Neural progenitor cell (in vitro differentiated cells): ENCODE measurements around the gene SCG5. TPM values are rescaled to one million over a fixed set of nuclear protein-coding genes. Genes with fewer than 3 reads are reported as not detected.

Experiments
- DNase-seq: peaks from one replicate; pipeline ENCODE4 v3.0.0-alpha.2; 2016; ENCODE audit warnings: low spot score
- H2AFZ ChIP-seq: fragments of 200-600 bp; sonication (generic); replicated peaks from 2 replicates; pipeline ENCODE4 v1.6.1; 2016; ENCODE audit warnings: antibody characterized with exemption
- H3F3A ChIP-seq: fragments of 200-600 bp; sonication (generic); 2 replicates; pipeline ENCODE4 v1.6.1; 2016; ENCODE audit warnings: antibody characterized with exemption, low read depth
- H3K27ac ChIP-seq: fragments of 200-600 bp; sonication (generic); 2 replicates; pipeline ENCODE4 v1.5.1; 2016; ENCODE audit warnings: mild to moderate bottlenecking
- H3K27me3 ChIP-seq: fragments of 200-600 bp; sonication (generic); 2 replicates; pipeline ENCODE4 v1.6.1; 2016; ENCODE audit warnings: mild to moderate bottlenecking, moderate library complexity
- H3K36me3 ChIP-seq: fragments of 200-600 bp; sonication (generic); 2 replicates; pipeline ENCODE4 v1.5.1; 2016
- H3K4me1 ChIP-seq: fragments of 200-600 bp; sonication (generic); 2 replicates; pipeline ENCODE4 v1.6.1; 2016; ENCODE audit warnings: mixed run types
- H3K4me2 ChIP-seq: fragments of 200-600 bp; sonication (generic); 2 replicates; pipeline ENCODE4 v1.6.1; 2016
- H3K4me3 ChIP-seq: fragments of 200-600 bp; sonication (generic); 2 replicates; pipeline ENCODE4 v1.5.1; 2016
- H3K79me2 ChIP-seq: fragments of 200-600 bp; sonication (generic); 2 replicates; pipeline ENCODE4 v1.6.1; 2016; ENCODE audit warnings: low read depth
- H3K9ac ChIP-seq: fragments of 200-600 bp; sonication (generic); 2 replicates; pipeline ENCODE4 v1.6.1; 2016
- H3K9me3 ChIP-seq: fragments of 200-600 bp; sonication (generic); 2 replicates; pipeline ENCODE4 v1.5.1; 2016; ENCODE audit warnings: low read depth
- H4K20me1 ChIP-seq: fragments of 200-600 bp; sonication (generic); 2 replicates; pipeline ENCODE4 v1.6.1; 2016; ENCODE audit warnings: low read depth
- H3K27ac Mint-ChIP-seq: 3 replicates; pipeline ENCODE4 v1.8.0; 2021; ENCODE audit warnings: mixed read lengths
- H3K27me3 Mint-ChIP-seq: 2 replicates; pipeline ENCODE4 v1.8.0; 2022; ENCODE audit warnings: low read depth, mild to moderate bottlenecking, inconsistent platforms, moderate library complexity, mixed read lengths; ENCODE audit not compliant: insufficient read depth
- H3K36me3 Mint-ChIP-seq: 3 replicates; pipeline ENCODE4 v1.8.0; 2021; ENCODE audit warnings: mixed read lengths
- H3K4me1 Mint-ChIP-seq: 3 replicates; pipeline ENCODE4 v1.8.0; 2021; ENCODE audit warnings: mixed read lengths
- H3K4me3 Mint-ChIP-seq: 3 replicates; pipeline ENCODE4 v1.8.0; 2021; ENCODE audit warnings: mild to moderate bottlenecking, moderate library complexity, mixed read lengths
- H3K9me3 Mint-ChIP-seq: 3 replicates; pipeline ENCODE4 v1.8.0; 2020; ENCODE audit warnings: mixed read lengths
- CTCF ChIP-seq: fragments of 200-600 bp; sonication (generic); IDR thresholded peaks from 2 replicates; pipeline ENCODE4 v1.5.1; 2017; ENCODE audit warnings: antibody characterized with exemption, mild to moderate bottlenecking
- EZH2 ChIP-seq: fragments of 200-600 bp; sonication (generic); IDR thresholded peaks from 2 replicates; pipeline ENCODE4 v1.6.1; 2017; ENCODE audit warnings: antibody characterized with exemption, mild to moderate bottlenecking, moderate library complexity
- EZH2phosphoT487 ChIP-seq: fragments of 200-600 bp; sonication (generic); IDR thresholded peaks from 2 replicates; pipeline ENCODE4 v1.6.1; 2017; ENCODE audit warnings: antibody characterized with exemption
- total RNA-seq: library from RNA; depleted of rRNA; stranded (reverse); fragments of >200 nt; gene quantifications from 2 replicates; pipeline ENCODE4 v1.2.3, GENCODE V29; 2015; ENCODE audit warnings: low replicate concordance

Gene SCG5
- total RNA-seq, 1 donor from 2014 or later, result 101 TPM

- no peak overlapping the region for H3K4me3 ChIP-seq
- no peak for DNase-seq
- Mint-ChIP-seq H3K4me3 (no peak overlapping the region), H3K36me3 (no peaks in the 10 kb centered on the region), H3K27me3 (no peaks in the 10 kb centered on the region), H3K9me3 (no peaks in the 10 kb centered on the region), H3K4me1 (peaks cover 10% of the 10 kb centered on the region), H3K27ac (no peak overlapping the region)
- peaks cover 3% of the 10 kb centered on the region for H3K79me2 ChIP-seq
- no peaks in the 10 kb centered on the region for H3K4me1 ChIP-seq
- peaks cover 9% of the 10 kb centered on the region for H4K20me1 ChIP-seq
- no peaks in the 10 kb centered on the region for H3K9me3 ChIP-seq
- H3F3A ChIP-seq, result no peaks in the 10 kb centered on the region
- H3K27me3 ChIP-seq, result no peaks in the 10 kb centered on the region
- no peak overlapping the region for H2AFZ ChIP-seq
- H3K27ac ChIP-seq, result no peak overlapping the region
- no peaks in the 10 kb centered on the region for H3K36me3 ChIP-seq
- no peak overlapping the region for H3K4me2 ChIP-seq
- no peak overlapping the region for H3K9ac ChIP-seq
- no peak for TF ChIP-seq CTCF
- no peak for TF ChIP-seq EZH2
- TF ChIP-seq EZH2phosphoT487, result no peak
Measured at GRCh38 chr15:32656496-32656895, 15.0 kb downstream of the SCG5 start.

GRCh38 chr15:32657198-32657883 lies 15.8 kb downstream of the SCG5 start:
- no peaks in the 10 kb centered on the region for H3K9me3 ChIP-seq

GRCh38 chr15:32657941-32658340 lies 16.4 kb downstream of the SCG5 start:
- Histone ChIP-seq H3K36me3 (no peaks in the 10 kb centered on the region), H3K27me3 (no peaks in the 10 kb centered on the region), H3K27ac (no peak overlapping the region), H3K4me2 (no peak overlapping the region), H4K20me1 (peaks cover 3% of the 10 kb centered on the region), H2AFZ (no peak overlapping the region), H3K9ac (no peak overlapping the region), H3K4me1 (no peaks in the 10 kb centered on the region), H3K4me3 (no peak overlapping the region), H3K79me2 (no peaks in the 10 kb centered on the region), H3F3A (no peaks in the 10 kb centered on the region), H3K9me3 (no peaks in the 10 kb centered on the region)
- TF ChIP-seq EZH2 (no peak), EZH2phosphoT487 (no peak), CTCF (no peak)
- Mint-ChIP-seq H3K36me3 (no peaks in the 10 kb centered on the region), H3K4me1 (peaks cover 10% of the 10 kb centered on the region), H3K4me3 (no peak overlapping the region), H3K9me3 (no peaks in the 10 kb centered on the region), H3K27me3 (no peaks in the 10 kb centered on the region), H3K27ac (no peak overlapping the region)
- DNase-seq, result no peak

More at GRCh38 chr15:32657198-32657883, 15.8 kb downstream of the SCG5 start:
- Histone ChIP-seq H3K79me2 (no peaks in the 10 kb centered on the region), H2AFZ (no peak overlapping the region), H3K4me3 (no peak overlapping the region), H3K9ac (no peak overlapping the region), H3K27ac (no peak overlapping the region), H3K36me3 (no peaks in the 10 kb centered on the region), H4K20me1 (peaks cover 3% of the 10 kb centered on the region), H3F3A (no peaks in the 10 kb centered on the region), H3K27me3 (no peaks in the 10 kb centered on the region), H3K4me1 (no peaks in the 10 kb centered on the region), H3K4me2 (no peak overlapping the region)
- H3K4me3 Mint-ChIP-seq, result no peak overlapping the region
- H3K9me3 Mint-ChIP-seq, result no peaks in the 10 kb centered on the region
- no peak for TF ChIP-seq EZH2
- no peak for TF ChIP-seq EZH2phosphoT487
- TF ChIP-seq CTCF, result no peak
- H3K36me3 Mint-ChIP-seq, result no peaks in the 10 kb centered on the region
- H3K4me1 Mint-ChIP-seq, result peaks cover 10% of the 10 kb centered on the region
- H3K27ac Mint-ChIP-seq, result no peak overlapping the region
- no peaks in the 10 kb centered on the region for H3K27me3 Mint-ChIP-seq
- no peak for DNase-seq
